Measurements from ENCODE around the gene NDUFA8.

The NDUFA8 gene

GRCh38 chr9:122143296-122143695 is 16.3 kb downstream of the NDUFA8 start:
- Histone ChIP-seq H3K36me3 (peaks cover 59% of the 10 kb centered on the region), H3K27me3 (ENCODE audit: insufficient read depth, low read depth, severe bottlenecking) (no peaks in the 10 kb centered on the region), H3K4me3 (ENCODE audit: low read depth, low read length) (no peak overlapping the region), H3K27ac (no peak overlapping the region), H3K9me3 (ENCODE audit: severe bottlenecking) (no peaks in the 10 kb centered on the region)
- no peak for TF ChIP-seq CTCF (IDR thresholded peaks at IDR 0.05; ENCODE audit: low read depth, low read length)
- DNase-seq: no peak

GRCh38 chr9:122141671-122142070 is 17.9 kb downstream of the NDUFA8 start:
- TF ChIP-seq CTCF (IDR thresholded peaks at IDR 0.05; ENCODE audit: low read depth, low read length): no peak
- DNase-seq: no peak
- peaks cover 43% of the 10 kb centered on the region for H3K36me3 ChIP-seq
- H3K4me3 ChIP-seq (ENCODE audit: low read depth, low read length): no peak overlapping the region
- H3K27ac ChIP-seq: no peak overlapping the region
- no peaks in the 10 kb centered on the region for H3K9me3 ChIP-seq (ENCODE audit: severe bottlenecking)
- no peaks in the 10 kb centered on the region for H3K27me3 ChIP-seq (ENCODE audit: insufficient read depth, low read depth, severe bottlenecking)

- no peak for DNase-seq
- Histone ChIP-seq H3K27me3 (ENCODE audit: insufficient read depth, low read depth, severe bottlenecking) (no peaks in the 10 kb centered on the region), H3K9me3 (ENCODE audit: severe bottlenecking) (no peaks in the 10 kb centered on the region), H3K36me3 (peaks cover 34% of the 10 kb centered on the region), H3K4me3 (ENCODE audit: low read depth, low read length) (no peak overlapping the region), H3K27ac (no peak overlapping the region)
- no peak for TF ChIP-seq CTCF (IDR thresholded peaks at IDR 0.05; ENCODE audit: low read depth, low read length)
Measured at GRCh38 chr9:122140368-122141193, 19.0 kb downstream of the NDUFA8 start.

- H3K36me3 ChIP-seq: peaks cover 15% of the 10 kb centered on the region
- TF ChIP-seq CTCF (IDR thresholded peaks at IDR 0.05; ENCODE audit: low read depth, low read length): no peak
- no peak overlapping the region for H3K4me3 ChIP-seq (ENCODE audit: low read depth, low read length)
- no peak for DNase-seq
- H3K27ac ChIP-seq: no peak overlapping the region
- H3K9me3 ChIP-seq (ENCODE audit: severe bottlenecking): no peaks in the 10 kb centered on the region
- no peaks in the 10 kb centered on the region for H3K27me3 ChIP-seq (ENCODE audit: insufficient read depth, low read depth, severe bottlenecking)
Measured at GRCh38 chr9:122138560-122139268, 20.9 kb downstream of the NDUFA8 start.

- Histone ChIP-seq H3K27ac (no peak overlapping the region), H3K36me3 (no peaks in the 10 kb centered on the region), H3K27me3 (ENCODE audit: insufficient read depth, low read depth, severe bottlenecking) (no peaks in the 10 kb centered on the region), H3K4me3 (ENCODE audit: low read depth, low read length) (no peak overlapping the region), H3K9me3 (ENCODE audit: severe bottlenecking) (no peaks in the 10 kb centered on the region)
- TF ChIP-seq CTCF (IDR thresholded peaks at IDR 0.05; ENCODE audit: low read depth, low read length): no peak
- no peak for DNase-seq
Measured at GRCh38 chr9:122135529-122135859, 24.1 kb downstream of the NDUFA8 start.

All from WERI-Rb-1 (cell line).